Limb (tissue), 2 donors: ENCODE data around the gene RDH11.

ENCODE experiments used
- DNase-seq, 2 donors: peaks; one replicate each; pipeline ENCODE4 v3.0.0-alpha.2; 2016; ENCODE audit errors: extremely low spot score in 2 of 2

RDH11 gene

GRCh38 chr14:67650151-67650550 is 45.4 kb downstream of the RDH11 start:
- no peak for DNase-seq

DNA sequence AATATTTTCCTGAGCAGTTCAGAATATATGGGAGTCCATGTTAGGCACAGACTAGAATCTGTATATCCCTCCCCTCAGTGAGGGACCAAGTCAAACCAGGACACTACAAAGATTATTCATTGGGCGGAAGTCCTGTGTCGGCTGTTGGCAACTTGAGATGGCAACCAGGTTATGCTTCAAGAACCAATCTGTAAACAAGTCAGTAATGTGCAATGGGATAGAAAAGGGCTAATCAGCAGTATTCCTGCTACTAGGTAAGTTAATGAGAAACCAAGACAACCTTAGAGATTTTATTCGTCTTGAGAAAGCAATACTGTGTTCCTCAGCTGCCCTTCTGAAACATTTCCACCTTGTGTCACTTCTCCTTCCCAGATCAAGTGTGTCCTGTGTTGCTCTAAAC is 49.4 kb downstream of the RDH11 start:
- no peak for DNase-seq

GRCh38 chr14:67645414-67645813 is 50.1 kb downstream of the RDH11 start:
- no peak for DNase-seq

DNA sequence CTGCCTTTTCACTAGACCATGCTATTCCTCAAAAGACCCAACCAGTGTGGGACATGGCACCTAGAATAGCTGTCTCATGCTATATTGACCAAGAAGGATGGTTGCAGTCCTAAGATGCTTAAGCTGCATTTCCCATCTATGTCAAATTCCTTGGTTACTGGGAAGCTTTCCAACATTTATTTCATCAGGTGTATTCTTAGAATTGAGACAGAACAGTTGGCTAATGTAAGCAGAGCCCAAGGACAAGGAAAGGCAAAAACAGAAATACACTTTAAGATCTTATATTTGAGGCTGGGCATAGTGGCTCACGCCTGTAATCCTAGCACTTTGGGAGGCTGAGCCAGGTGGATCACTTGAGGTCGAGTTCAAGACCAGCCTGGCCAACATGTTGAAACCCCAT is 51.1 kb downstream of the RDH11 start:
- no peak for DNase-seq

GRCh38 chr14:67643713-67644112 is 51.9 kb downstream of the RDH11 start:
- no peak for DNase-seq

DNA sequence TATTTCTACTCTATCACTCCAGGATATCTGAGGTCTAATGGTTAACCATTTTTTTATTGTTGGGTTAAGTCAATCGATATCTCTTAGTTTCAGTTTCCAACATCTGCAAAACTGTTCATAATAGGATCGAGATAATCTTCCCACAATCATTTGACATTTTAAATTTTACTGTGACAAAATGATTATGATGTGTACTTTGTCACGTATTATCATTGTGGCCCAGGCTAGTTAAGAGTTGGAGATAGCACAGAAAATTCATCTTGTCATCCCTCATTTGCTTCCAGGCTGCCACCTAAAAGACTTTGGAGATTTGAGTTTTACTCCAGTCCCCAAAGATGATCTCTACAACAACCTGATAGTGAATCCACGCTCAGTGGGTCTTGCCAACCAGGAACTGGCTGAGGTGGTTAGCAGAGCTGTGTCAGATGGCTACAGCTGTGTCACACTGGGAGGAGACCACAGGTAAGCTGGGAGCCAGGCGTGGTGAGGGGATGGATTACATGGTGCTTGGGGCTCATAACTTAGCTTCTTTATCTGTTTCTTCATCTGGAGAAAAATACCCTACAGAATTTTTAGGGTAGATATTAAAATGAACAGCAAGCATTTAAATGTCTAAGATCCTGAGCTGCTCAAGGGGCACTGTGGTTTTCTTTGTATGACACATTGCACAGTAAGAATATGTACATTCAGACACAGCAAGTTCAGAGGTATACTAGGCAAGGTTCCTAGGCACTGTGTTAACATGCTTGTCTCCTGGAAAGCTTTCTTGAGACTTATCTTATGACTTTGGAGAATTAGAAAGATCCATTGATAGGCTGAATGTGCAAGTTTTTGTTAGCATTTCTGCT is 53.4 kb downstream of the RDH11 start:
- no peak for DNase-seq

- DNase-seq, result no peak
These were observed 54.1 kb downstream of the RDH11 start for GRCh38 chr14:67641480-67641879.

GRCh38 chr14:67638642-67639041 is 56.9 kb downstream of the RDH11 start:
- DNase-seq, result no peak

DNA sequence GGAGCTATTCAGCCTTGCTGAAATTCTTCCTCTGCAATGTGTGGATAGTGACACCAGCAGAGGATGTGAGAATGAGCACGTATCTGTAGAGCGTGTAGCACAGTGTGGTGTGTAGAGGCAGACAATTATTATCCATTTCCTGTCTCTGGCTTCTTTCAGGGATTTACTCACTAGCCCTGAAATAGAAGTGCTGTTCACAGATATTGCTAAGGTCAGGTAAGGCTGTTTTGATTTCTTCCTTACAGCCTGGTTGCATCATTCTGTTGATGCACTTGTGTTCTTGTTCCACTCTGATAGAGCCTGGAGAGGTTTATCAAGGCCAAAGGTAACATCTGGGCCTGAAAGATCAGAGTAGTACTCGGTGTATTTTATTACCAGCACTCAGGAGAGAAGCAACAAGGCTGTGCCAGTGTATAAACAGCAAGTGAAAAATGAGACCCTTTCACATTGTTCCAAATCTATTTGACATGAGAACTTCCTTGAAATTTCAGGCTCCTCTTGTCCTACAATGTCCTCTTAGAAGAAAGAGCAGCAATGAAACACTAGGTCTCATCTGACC is 59.1 kb downstream of the RDH11 start:
- no peak for DNase-seq

DNA sequence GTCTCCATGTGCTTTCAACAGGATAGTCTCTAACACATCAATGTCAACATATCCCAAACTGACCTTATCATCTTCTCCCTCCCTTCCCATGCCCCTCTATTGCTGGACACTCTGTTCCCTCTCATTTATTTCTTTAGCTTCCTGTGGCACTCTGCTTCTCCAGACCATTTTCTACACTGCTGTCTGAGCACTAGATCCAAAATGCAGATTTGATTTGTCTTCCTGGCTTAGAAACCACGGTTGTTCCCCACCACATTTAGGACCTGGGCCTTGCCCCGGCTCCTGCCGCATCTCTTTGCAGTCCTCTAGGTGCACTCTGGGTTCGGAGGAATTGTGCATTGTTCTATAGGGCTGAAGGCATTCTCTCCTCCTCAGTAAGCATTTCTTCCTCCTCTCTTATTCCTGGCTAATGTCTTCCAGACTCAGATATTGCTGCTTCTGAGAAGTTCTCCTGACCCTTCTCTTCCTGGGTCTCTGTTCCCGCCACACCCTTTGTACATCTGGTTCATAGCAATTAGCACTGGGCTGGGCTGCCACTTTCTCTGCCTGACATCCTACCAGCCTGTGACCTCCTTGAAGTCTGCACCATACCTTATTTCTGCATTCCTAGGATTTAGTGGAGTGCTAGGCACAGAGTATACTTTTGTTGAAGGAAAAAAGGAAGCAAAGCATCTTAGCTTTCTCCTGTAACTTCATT is 62.0 kb downstream of the RDH11 start:
- no peak for DNase-seq

DNA sequence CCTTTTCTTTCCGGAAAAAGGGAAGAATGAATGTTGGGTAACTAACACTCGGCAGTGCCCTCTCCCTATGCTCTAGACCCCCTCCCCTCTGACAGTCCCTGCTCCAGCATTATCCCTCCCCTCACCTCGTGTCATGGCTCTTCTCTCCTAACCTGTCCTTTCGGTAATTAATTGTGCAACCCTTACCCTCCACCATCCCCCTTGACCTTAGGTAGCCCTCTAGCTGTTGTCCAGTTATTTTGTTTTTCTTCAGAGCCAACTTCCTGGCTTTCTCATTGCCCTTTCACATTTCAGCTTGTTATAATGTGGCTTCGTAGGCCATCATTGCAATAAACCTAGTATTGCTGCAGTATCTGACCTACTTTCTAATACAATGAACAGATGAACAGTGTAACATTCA is 64.6 kb downstream of the RDH11 start:
- DNase-seq, result no peak

- no peak for DNase-seq
These were observed 65.4 kb downstream of the RDH11 start for GRCh38 chr14:67630186-67630585.

- no peak for DNase-seq
These were observed 68.0 kb downstream of the RDH11 start for GRCh38 chr14:67627519-67627918.
